Measurements from ENCODE around the gene GLDC.

GRCh38 chr9:6564868-6565267 lies 80.7 kb downstream of the GLDC start:
- TF ChIP-seq POLR2A (IDR thresholded peaks at IDR 0.05): no peak
- TF ChIP-seq, protein P1, sequence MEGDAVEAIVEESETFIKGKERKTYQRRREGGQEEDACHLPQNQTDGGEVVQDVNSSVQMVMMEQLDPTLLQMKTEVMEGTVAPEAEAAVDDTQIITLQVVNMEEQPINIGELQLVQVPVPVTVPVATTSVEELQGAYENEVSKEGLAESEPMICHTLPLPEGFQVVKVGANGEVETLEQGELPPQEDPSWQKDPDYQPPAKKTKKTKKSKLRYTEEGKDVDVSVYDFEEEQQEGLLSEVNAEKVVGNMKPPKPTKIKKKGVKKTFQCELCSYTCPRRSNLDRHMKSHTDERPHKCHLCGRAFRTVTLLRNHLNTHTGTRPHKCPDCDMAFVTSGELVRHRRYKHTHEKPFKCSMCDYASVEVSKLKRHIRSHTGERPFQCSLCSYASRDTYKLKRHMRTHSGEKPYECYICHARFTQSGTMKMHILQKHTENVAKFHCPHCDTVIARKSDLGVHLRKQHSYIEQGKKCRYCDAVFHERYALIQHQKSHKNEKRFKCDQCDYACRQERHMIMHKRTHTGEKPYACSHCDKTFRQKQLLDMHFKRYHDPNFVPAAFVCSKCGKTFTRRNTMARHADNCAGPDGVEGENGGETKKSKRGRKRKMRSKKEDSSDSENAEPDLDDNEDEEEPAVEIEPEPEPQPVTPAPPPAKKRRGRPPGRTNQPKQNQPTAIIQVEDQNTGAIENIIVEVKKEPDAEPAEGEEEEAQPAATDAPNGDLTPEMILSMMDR (IDR thresholded peaks at IDR 0.05): no peak

Data from right lobe of liver (tissue), 4 donors.